H1 (cell line): ENCODE measurements around the gene DNAAF8. TPM values are rescaled to one million over a fixed set of nuclear protein-coding genes. Genes with fewer than 3 reads are reported as not detected.

Experiments
- CTCF ChIA-PET: fragments of 300-600 bp; sonication (Branson Sonifier 250); formaldehyde crosslinking; loops from one replicate; lab custom pipeline; 2021; ENCODE audit not compliant: partially characterized antibody; lab: Charles Lee
- POLR2A ChIA-PET: fragments of 300-600 bp; sonication (Branson Sonifier 250); formaldehyde crosslinking; loops from one replicate; lab custom pipeline; 2021; ENCODE audit warnings: inconsistent platforms; ENCODE audit not compliant: partially characterized antibody; lab: Charles Lee
- DNase-seq, 2 experiments: peaks; one replicate each; pipeline versions ENCODE4 v3.0.0 to v3.0.0-alpha.2; 2010 to 2022; ENCODE audit warnings: low spot score in 2 of 2, low read depth in 1 of 2, mixed read lengths in 1 of 2
- FAIRE-seq: peaks from 2 replicates; lab custom pipeline; 2011; peaks lifted over from hg19 to GRCh38; lab: Jason Lieb, UNC
- H2AFZ ChIP-seq: 2 replicates; pipeline ENCODE4 v1.8.1; 2012; ENCODE audit warnings: low read length, inconsistent platforms
- H2AK5ac ChIP-seq: 2 replicates; pipeline ENCODE4 v1.6.1; 2013; ENCODE audit warnings: low read depth, low read length
- H2BK120ac ChIP-seq: replicated peaks from 2 replicates; pipeline ENCODE3; 2013; ENCODE audit warnings: low read depth, low read length, inconsistent platforms
- H2BK12ac ChIP-seq: 2 replicates; pipeline ENCODE4 v1.6.1; 2013; ENCODE audit warnings: low read depth, low read length
- H2BK15ac ChIP-seq: 2 replicates; pipeline ENCODE4 v1.6.1; 2013; ENCODE audit warnings: low read length
- H2BK20ac ChIP-seq: 2 replicates; pipeline ENCODE4 v1.6.1; 2013; ENCODE audit warnings: low read length
- H2BK5ac ChIP-seq: 2 replicates; pipeline ENCODE4 v1.6.1; 2013; ENCODE audit warnings: low read depth, low read length
- H3K14ac ChIP-seq: 2 replicates; pipeline ENCODE4 v1.6.1; 2013; ENCODE audit warnings: inconsistent platforms; ENCODE audit not compliant: insufficient read length
- H3K18ac ChIP-seq: 2 replicates; pipeline ENCODE4 v1.6.1; 2013; ENCODE audit warnings: low read length; ENCODE audit errors: extremely low read depth
- H3K23ac ChIP-seq: 2 replicates; pipeline ENCODE4 v1.6.1; 2013; ENCODE audit warnings: inconsistent platforms; ENCODE audit not compliant: insufficient read length
- H3K23me2 ChIP-seq: 2 replicates; pipeline ENCODE4 v1.6.1; 2013; ENCODE audit warnings: low read depth, low read length
- H3K27ac ChIP-seq: 2 replicates; pipeline ENCODE4 v1.6.1; 2011; ENCODE audit warnings: low read depth, low read length, inconsistent platforms
- H3K27me3 ChIP-seq, 4 experiments: replicated peaks in 1 of 4; 1 replicate in 1 of 4; 2 replicates in 3 of 4; pipeline versions ENCODE4 v1.6.1 to v1.8.1; 2011 to 2013; ENCODE audit warnings: low read length in 3 of 4, mild to moderate bottlenecking in 3 of 4, inconsistent platforms in 2 of 4, mixed read lengths in 2 of 4, moderate library complexity in 1 of 4; ENCODE audit not compliant: control insufficient read depth in 3 of 4, insufficient read depth in 3 of 4; ENCODE audit errors: extremely low read depth in 1 of 4
- H3K36me3 ChIP-seq, 4 experiments: 2 replicates each; pipeline versions ENCODE4 v1.6.1 to v1.8.1; 2011 to 2013; ENCODE audit warnings: mild to moderate bottlenecking in 4 of 4, low read length in 3 of 4, moderate library complexity in 2 of 4, control low read depth in 1 of 4, inconsistent platforms in 1 of 4; ENCODE audit not compliant: insufficient read depth in 4 of 4, control insufficient read depth in 2 of 4
- H3K4ac ChIP-seq: replicated peaks from 2 replicates; pipeline ENCODE3; 2013; ENCODE audit warnings: low read length, low read depth, mixed read lengths, inconsistent platforms; ENCODE audit not compliant: insufficient read length
- H3K4me1 ChIP-seq, 4 experiments: replicated peaks in 1 of 4; 1 replicate in 1 of 4; 2 replicates in 3 of 4; pipeline versions ENCODE4 v1.6.1 to v1.8.1; 2011 to 2013; ENCODE audit warnings: low read length in 3 of 4, inconsistent platforms in 2 of 4, mixed read lengths in 1 of 4; ENCODE audit not compliant: insufficient read depth in 4 of 4, control insufficient read depth in 3 of 4
- H3K4me2 ChIP-seq, 2 experiments: 2 replicates each; pipeline versions ENCODE4 v1.6.1 to v1.8.1; 2011 to 2013; ENCODE audit warnings: low read depth in 2 of 2, low read length in 2 of 2, control low read depth in 1 of 2, inconsistent platforms in 1 of 2, mild to moderate bottlenecking in 1 of 2; ENCODE audit not compliant: insufficient read depth in 1 of 2
- H3K4me3 ChIP-seq, 4 experiments: fragments of 200-600, 300-600 bp in 1 of 4; sonication (generic), shearing (Covaris generic), sonication (Bioruptor Twin) in 1 of 4; 2 replicates each; pipeline versions ENCODE4 v1.5.1 to v1.8.1; 2011 to 2016; ENCODE audit warnings: low read length in 4 of 4, low read depth in 3 of 4, control low read depth in 2 of 4, inconsistent platforms in 2 of 4, mild to moderate bottlenecking in 2 of 4, mixed read lengths in 1 of 4, moderate library complexity in 1 of 4; ENCODE audit not compliant: insufficient read depth in 2 of 4; ENCODE audit errors: extremely low read depth in 1 of 4
- H3K56ac ChIP-seq: replicated peaks from 2 replicates; pipeline ENCODE3; 2013; ENCODE audit warnings: low read depth, mild to moderate bottlenecking, mixed read lengths, low read length, inconsistent platforms; ENCODE audit not compliant: insufficient read length
- H3K79me1 ChIP-seq: 2 replicates; pipeline ENCODE4 v1.6.1; 2013; ENCODE audit warnings: low read depth, low read length, control low read depth
- H3K79me2 ChIP-seq, 2 experiments: 2 replicates each; pipeline versions ENCODE4 v1.6.1 to v1.8.1; 2012 to 2013; ENCODE audit warnings: low read length in 2 of 2, mild to moderate bottlenecking in 2 of 2, inconsistent platforms in 1 of 2; ENCODE audit not compliant: insufficient read depth in 2 of 2, control insufficient read depth in 1 of 2
- H3K9ac ChIP-seq, 4 experiments: replicated peaks in 1 of 4; 1 replicate in 1 of 4; 2 replicates in 3 of 4; pipeline versions ENCODE4 v1.6.1 to v1.8.1; 2011 to 2013; ENCODE audit warnings: low read depth in 3 of 4, low read length in 3 of 4, control low read depth in 2 of 4, mild to moderate bottlenecking in 2 of 4, moderate library complexity in 2 of 4, inconsistent platforms in 1 of 4; ENCODE audit errors: extremely low read depth in 1 of 4
- H3K9me3 ChIP-seq, 2 experiments: 2 replicates each; pipeline versions ENCODE4 v1.6.1 to v1.8.1; 2012 to 2013; ENCODE audit warnings: mild to moderate bottlenecking in 2 of 2, moderate library complexity in 2 of 2, control low read depth in 1 of 2, inconsistent platforms in 1 of 2, low read depth in 1 of 2, low read length in 1 of 2, mixed read lengths in 1 of 2; ENCODE audit not compliant: insufficient read depth in 2 of 2
- H4K20me1 ChIP-seq, 2 experiments: replicated peaks in 1 of 2; 2 replicates each; pipeline versions ENCODE3 to v1.8.1; 2011 to 2013; ENCODE audit warnings: inconsistent platforms in 2 of 2, low read length in 2 of 2, mild to moderate bottlenecking in 1 of 2; ENCODE audit not compliant: insufficient read depth in 2 of 2, control insufficient read depth in 1 of 2
- H4K5ac ChIP-seq: 2 replicates; pipeline ENCODE4 v1.6.1; 2013; ENCODE audit warnings: low read length, low read depth, mixed read lengths, inconsistent platforms; ENCODE audit not compliant: insufficient read length
- H4K8ac ChIP-seq: 2 replicates; pipeline ENCODE4 v1.8.0; 2013; ENCODE audit warnings: mild to moderate bottlenecking, moderate library complexity, low read length, inconsistent platforms; ENCODE audit not compliant: insufficient read depth; ENCODE audit errors: extremely low read depth
- H4K91ac ChIP-seq: replicated peaks from 2 replicates; pipeline ENCODE3; 2013; ENCODE audit warnings: low read length, mixed read lengths, inconsistent platforms; ENCODE audit not compliant: insufficient read length
- POLR2AphosphoS5 ChIP-seq: IDR thresholded peaks from 2 replicates; pipeline ENCODE4 v1.6.1; 2011; ENCODE audit warnings: low read depth, low read length
- RXRA ChIP-seq: IDR thresholded peaks from 2 replicates; pipeline ENCODE4 v1.6.1; 2011; ENCODE audit warnings: low read depth, mild to moderate bottlenecking, low read length, moderate library complexity; ENCODE audit not compliant: insufficient read depth
- WGBS, 2 experiments: shearing (Covaris generic) in 1 of 2; methylation state at CpG; one replicate each; pipeline versions ENCODE4 v1.1.6 to v1.1.7; 2013 to 2015; ENCODE audit warnings: low lambda C conversion rate in 2 of 2, mixed read lengths in 2 of 2, inconsistent platforms in 1 of 2, low coverage in 1 of 2, missing lambda C conversion rate in 1 of 2; ENCODE audit not compliant: insufficient replicate concordance in 2 of 2, insufficient coverage in 1 of 2, insufficient read length in 1 of 2; ENCODE audit errors: extremely low coverage in 1 of 2, missing lambda C conversion rate in 1 of 2; 5-methylcytosine and 5-hydroxymethylcytosine counted together
- polyA plus RNA-seq, 7 experiments: library from polyadenylated mRNA; depleted of rRNA in 3 of 7; stranded (reverse) in 5 of 7; unstranded in 2 of 7; fragments of >200 nt in 5 of 7; fragments of 200-250 nt in 2 of 7; gene quantifications; 1 replicate in 5 of 7; 2 replicates in 1 of 7; 4 replicates in 1 of 7; pipeline versions ENCODE4 v1.2.1 to v1.2.3, GENCODE V29; 2011 to 2013; ENCODE audit warnings: missing spikeins in 2 of 7, mixed read lengths in 2 of 7
- total RNA-seq: library from RNA; stranded (reverse); fragmentation: NEBNext Ultra II Directional; extraction: Animal tissue kit (Norgen Biotek cat#: 25700); gene quantifications from 2 replicates; pipeline ENCODE4 v1.2.1, GENCODE V29; 2021

DNAAF8 gene
- total and polyA plus RNA-seq, 2 of the 8 experiments (the other 6 are each of a cell fraction or from before 2014, with no cell fraction given), result 0.39 TPM; not detected in 1

DNA sequence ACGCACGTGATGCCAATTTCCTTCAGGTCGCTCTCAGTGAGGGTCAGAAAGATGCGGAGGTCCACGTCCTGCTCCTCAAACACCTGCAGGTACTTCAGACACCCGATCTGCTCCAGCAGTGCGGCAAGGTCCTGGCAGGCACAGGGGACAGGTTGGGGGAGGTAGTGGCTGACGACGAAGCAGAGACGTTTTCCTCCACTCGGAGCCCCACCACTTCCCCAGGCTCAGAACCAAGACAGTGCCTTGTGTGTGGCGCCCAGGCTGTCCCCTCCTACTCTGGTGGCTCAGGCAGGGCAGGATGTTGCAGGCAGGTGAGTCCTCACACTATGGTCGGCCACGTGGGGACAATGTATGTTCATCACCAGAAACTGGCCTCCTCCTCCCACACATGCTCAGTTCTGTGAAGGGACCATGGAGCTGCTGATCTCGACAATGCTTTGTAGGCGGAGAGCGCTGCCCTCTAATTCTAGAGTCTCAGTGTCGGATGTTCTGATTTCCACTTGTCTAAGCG is 35.2 kb upstream of the DNAAF8 start:
- Histone ChIP-seq H2AFZ (no peak overlapping the region), H3K79me1 (no peaks in the 10 kb centered on the region), H2BK15ac (no peak overlapping the region), H3K79me2 (peaks cover 0 to under 1% of the 10 kb centered on the region in 2 experiments; a peak in 1 of 4 replicates), H4K5ac (no peak overlapping the region), H3K9me3 (no peaks in the 10 kb centered on the region), H3K18ac (no peak overlapping the region), H3K14ac (no peak overlapping the region), H3K23me2 (peaks cover under 1% of the 10 kb centered on the region; the same call in 1 of the 2 replicates), H4K20me1 (peaks cover 0 to 23% of the 10 kb centered on the region in 2 experiments), H3K4me2 (no peak overlapping the region), H3K56ac (no peak overlapping the region), H3K27me3 (no peaks in the 10 kb centered on the region), H2BK5ac (no peak overlapping the region), H3K4me1 (no peaks in the 10 kb centered on the region; a peak in 2 of 7 replicates), H4K91ac (no peak overlapping the region), H3K4me3 (no peak overlapping the region), H2BK120ac (no peak overlapping the region), H2BK12ac (no peak overlapping the region), H3K23ac (no peak overlapping the region), H3K4ac (no peak overlapping the region), H3K27ac (no peak overlapping the region), H2BK20ac (no peak overlapping the region), H3K9ac (no peak overlapping the region; a peak in 1 of 7 replicates), H4K8ac (no peak overlapping the region), H3K36me3 (peaks cover 21 to 43% (median 42%) of the 10 kb centered on the region in 4 experiments), H2AK5ac (no peak overlapping the region)
- DNase-seq (no peak), FAIRE-seq (no peak)
- 94% methylated on average over 18 of the region's 19 CpGs; no CpG with 5 or more reads in 1 of the 2 experiments for WGBS, 2 experiments
- TF ChIP-seq RXRA, result no peak
- TF ChIP-seq POLR2AphosphoS5, result peak; percentile 22; the same call in 1 of the 2 replicates
- ChIA-PET POLR2A (interaction anchor here (1.1 to 1.2 kb wide), 3 partner anchors 13 to 78 kb away, joined by 3 read pairs; no protein-coding TSS in a partner anchor), CTCF (no interaction called here)
